ENCODE data around the gene GRIA2. TPM values are rescaled to one million over a fixed set of nuclear protein-coding genes. Genes with fewer than 3 reads are reported as not detected.
A peak's percentile ranks its signal among the peaks of the same experiment; 100 is the strongest.

The GRIA2 gene
- total RNA-seq, 1 donor from 2014 or later, result 0.07 TPM

- Histone ChIP-seq H3F3A (ENCODE audit: low read depth) (peaks cover 12% of the 10 kb centered on the region), H3K27me3 (peaks cover 72% of the 10 kb centered on the region), H3K27ac (no peak overlapping the region), H3K9me3 (ENCODE audit: low read depth) (no peaks in the 10 kb centered on the region), H2AFZ (replicated peaks) (no peak overlapping the region), H3K4me2 (no peak overlapping the region), H3K36me3 (no peaks in the 10 kb centered on the region), H3K79me2 (ENCODE audit: low read depth) (no peaks in the 10 kb centered on the region), H3K4me3 (no peak overlapping the region), H3K4me1 (no peaks in the 10 kb centered on the region), H3K9ac (no peak overlapping the region), H4K20me1 (ENCODE audit: low read depth) (peaks cover 24% of the 10 kb centered on the region)
- Mint-ChIP-seq H3K4me1 (peaks cover 31% of the 10 kb centered on the region), H3K4me3 (peak overlapping the region; percentile 91), H3K27me3 (ENCODE audit: insufficient read depth, low read depth) (peaks cover 38% of the 10 kb centered on the region), H3K9me3 (no peaks in the 10 kb centered on the region), H3K27ac (no peak overlapping the region), H3K36me3 (no peaks in the 10 kb centered on the region)
- no peak for DNase-seq (ENCODE audit: low spot score)
- no peak for TF ChIP-seq EZH2phosphoT487 (IDR thresholded peaks at IDR 0.05)
These were observed 2.9 kb downstream of the GRIA2 start for GRCh38 chr4:157223456-157223855.

GRCh38 chr4:157225096-157225495 is 4.6 kb downstream of the GRIA2 start:
- DNase-seq (ENCODE audit: low spot score), result no peak
- H3K36me3 ChIP-seq, result no peaks in the 10 kb centered on the region
- no peak overlapping the region for H2AFZ ChIP-seq (replicated peaks)
- H3K27ac Mint-ChIP-seq, result no peak overlapping the region
- no peak overlapping the region for H3K9ac ChIP-seq
- TF ChIP-seq CTCF (IDR thresholded peaks at IDR 0.05), result no peak
- no peak for TF ChIP-seq EZH2 (IDR thresholded peaks at IDR 0.05)
- TF ChIP-seq EZH2phosphoT487 (IDR thresholded peaks at IDR 0.05), result no peak
- H3K4me2 ChIP-seq, result no peak overlapping the region
- no peaks in the 10 kb centered on the region for H3K36me3 Mint-ChIP-seq
- no peaks in the 10 kb centered on the region for H3K9me3 ChIP-seq (ENCODE audit: low read depth)
- H3K79me2 ChIP-seq (ENCODE audit: low read depth), result no peaks in the 10 kb centered on the region
- H3K27ac ChIP-seq, result no peak overlapping the region
- H3K27me3 Mint-ChIP-seq (ENCODE audit: insufficient read depth, low read depth), result peaks cover 26% of the 10 kb centered on the region
- no peak overlapping the region for H3K4me3 Mint-ChIP-seq
- H3K9me3 Mint-ChIP-seq, result no peaks in the 10 kb centered on the region
- peaks cover 9% of the 10 kb centered on the region for H3F3A ChIP-seq (ENCODE audit: low read depth)
- peaks cover 55% of the 10 kb centered on the region for H3K27me3 ChIP-seq
- no peaks in the 10 kb centered on the region for H3K4me1 ChIP-seq
- peaks cover 13% of the 10 kb centered on the region for H4K20me1 ChIP-seq (ENCODE audit: low read depth)
- peaks cover 29% of the 10 kb centered on the region for H3K4me1 Mint-ChIP-seq
- no peak overlapping the region for H3K4me3 ChIP-seq

GRCh38 chr4:157226035-157226434 is 5.5 kb downstream of the GRIA2 start:
- Histone ChIP-seq H3K36me3 (no peaks in the 10 kb centered on the region), H3K9ac (no peak overlapping the region), H3K9me3 (ENCODE audit: low read depth) (no peaks in the 10 kb centered on the region), H3F3A (ENCODE audit: low read depth) (peaks cover 5% of the 10 kb centered on the region), H3K4me2 (no peak overlapping the region), H2AFZ (replicated peaks) (no peak overlapping the region), H3K79me2 (ENCODE audit: low read depth) (no peaks in the 10 kb centered on the region), H3K27ac (no peak overlapping the region), H3K27me3 (peaks cover 46% of the 10 kb centered on the region), H4K20me1 (ENCODE audit: low read depth) (peaks cover 6% of the 10 kb centered on the region), H3K4me1 (no peaks in the 10 kb centered on the region), H3K4me3 (no peak overlapping the region)
- H3K27me3 Mint-ChIP-seq (ENCODE audit: insufficient read depth, low read depth), result peaks cover 21% of the 10 kb centered on the region
- no peak for DNase-seq (ENCODE audit: low spot score)
- no peak overlapping the region for H3K4me3 Mint-ChIP-seq
- H3K9me3 Mint-ChIP-seq, result no peaks in the 10 kb centered on the region
- H3K27ac Mint-ChIP-seq, result no peak overlapping the region
- peaks cover 25% of the 10 kb centered on the region for H3K4me1 Mint-ChIP-seq
- H3K36me3 Mint-ChIP-seq, result no peaks in the 10 kb centered on the region
- TF ChIP-seq CTCF (IDR thresholded peaks at IDR 0.05) (no peak), EZH2 (IDR thresholded peaks at IDR 0.05) (no peak), EZH2phosphoT487 (IDR thresholded peaks at IDR 0.05) (no peak)

- no peak overlapping the region for H3K4me3 ChIP-seq
- H3K79me2 ChIP-seq (ENCODE audit: low read depth), result no peaks in the 10 kb centered on the region
- no peak overlapping the region for H3K27ac ChIP-seq
These were observed 6.1 kb downstream of the GRIA2 start for GRCh38 chr4:157226601-157227000.

More at GRCh38 chr4:157226601-157227000, 6.1 kb downstream of the GRIA2 start:
- no peaks in the 10 kb centered on the region for H3F3A ChIP-seq (ENCODE audit: low read depth)
- no peak overlapping the region for H2AFZ ChIP-seq (replicated peaks)
- Mint-ChIP-seq H3K4me1 (peaks cover 22% of the 10 kb centered on the region), H3K4me3 (no peak overlapping the region), H3K27me3 (ENCODE audit: insufficient read depth, low read depth) (peaks cover 18% of the 10 kb centered on the region), H3K27ac (no peak overlapping the region), H3K36me3 (no peaks in the 10 kb centered on the region), H3K9me3 (no peaks in the 10 kb centered on the region)
- H3K9ac ChIP-seq, result no peak overlapping the region
- H3K4me2 ChIP-seq, result no peak overlapping the region
- TF ChIP-seq CTCF (IDR thresholded peaks at IDR 0.05), result no peak
- no peak for TF ChIP-seq EZH2 (IDR thresholded peaks at IDR 0.05)
- TF ChIP-seq EZH2phosphoT487 (IDR thresholded peaks at IDR 0.05), result no peak
- no peaks in the 10 kb centered on the region for H3K36me3 ChIP-seq
- no peaks in the 10 kb centered on the region for H3K9me3 ChIP-seq (ENCODE audit: low read depth)
- H3K27me3 ChIP-seq, result peaks cover 40% of the 10 kb centered on the region
- DNase-seq (ENCODE audit: low spot score), result no peak
- H4K20me1 ChIP-seq (ENCODE audit: low read depth), result peaks cover under 1% of the 10 kb centered on the region
- no peaks in the 10 kb centered on the region for H3K4me1 ChIP-seq
